GM12878 (cell line): ENCODE measurements around the gene TTLL6. TPM values are rescaled to one million over a fixed set of nuclear protein-coding genes. Genes with fewer than 3 reads are reported as not detected.

Experiments
- ATAC-seq: fragments of 200-7000 bp; cut with Tn5 transposase; 3 replicates; pipeline ENCODE4 v1.9.1; 2020; ENCODE audit warnings: mild to moderate bottlenecking, moderate library complexity
- BruUV-seq: library from RNA; stranded (reverse); fragments of 400-500 nt; replicated peaks from 2 replicates; lab custom pipeline; 2021; lab: Mats Ljungman, UMichigan
- CTCF ChIA-PET: fragments of 300-600 bp; sonication (Branson Sonifier 250); formaldehyde crosslinking; extraction: SDS; loops from one replicate; lab custom pipeline; 2021; ENCODE audit warnings: inconsistent platforms; lab: Yijun Ruan, JAX
- POLR2A ChIA-PET: fragments of 350-600 bp; formaldehyde crosslinking; extraction: SDS; loops from one replicate; lab custom pipeline; 2021; ENCODE audit warnings: inconsistent platforms; lab: Charles Lee
- RAD21 ChIA-PET: fragments of 300-600 bp; sonication (Branson Sonifier 250); formaldehyde crosslinking; loops from one replicate; lab custom pipeline; 2023; ENCODE audit warnings: antibody characterized with exemption; ENCODE audit not compliant: unreplicated experiment; lab: Charles Lee
- SMC1A ChIA-PET: fragments of 300-600 bp; sonication (Branson Sonifier 250); formaldehyde crosslinking; loops from one replicate; lab custom pipeline; 2023; ENCODE audit not compliant: unreplicated experiment, uncharacterized antibody; lab: Charles Lee
- DNase-seq: peaks from one replicate; pipeline ENCODE4 v3.0.0-alpha.2; 2011; ENCODE audit warnings: low read depth, low spot score
- FAIRE-seq: peaks from 3 replicates; lab custom pipeline; 2011; peaks lifted over from hg19 to GRCh38; lab: Jason Lieb, UNC
- H2AFZ ChIP-seq: 2 replicates; pipeline ENCODE4 v1.6.0; 2011; ENCODE audit warnings: low read depth, low read length, control low read depth; ENCODE audit not compliant: control insufficient read depth
- H3K27ac ChIP-seq: 2 replicates; pipeline ENCODE4 v1.5.1; 2011; ENCODE audit warnings: control low read depth; ENCODE audit not compliant: control insufficient read depth, insufficient read depth
- H3K27me3 ChIP-seq, 2 experiments: replicated peaks in 1 of 2; 2 replicates each; pipeline versions ENCODE4 v1.6.0 to v1.6.1; 2011; ENCODE audit warnings: low read length in 1 of 2; ENCODE audit not compliant: control insufficient read depth in 2 of 2, insufficient read depth in 2 of 2
- H3K36me3 ChIP-seq, 2 experiments: 2 replicates each; pipeline ENCODE4 v1.5.1; 2011; ENCODE audit warnings: low read length in 1 of 2; ENCODE audit not compliant: control insufficient read depth in 2 of 2, insufficient read depth in 2 of 2
- H3K4me1 ChIP-seq: 2 replicates; pipeline ENCODE4 v1.6.1; 2011; ENCODE audit warnings: mild to moderate bottlenecking, low read length, moderate library complexity, mixed read lengths; ENCODE audit not compliant: control insufficient read depth, insufficient read depth
- H3K4me2 ChIP-seq: 2 replicates; pipeline ENCODE4 v1.6.0; 2011; ENCODE audit warnings: control low read depth; ENCODE audit not compliant: control insufficient read depth, insufficient read depth
- H3K4me3 ChIP-seq: fragments of 200-600 bp; sonication (generic); 2 replicates; pipeline ENCODE4 v1.5.1; 2016
- H3K79me2 ChIP-seq: 2 replicates; pipeline ENCODE4 v1.6.0; 2011; ENCODE audit warnings: low read length; ENCODE audit not compliant: control insufficient read depth, insufficient read depth
- H3K9ac ChIP-seq: 2 replicates; pipeline ENCODE4 v1.8.0; 2011; ENCODE audit warnings: low read length, control low read depth, mixed read lengths; ENCODE audit not compliant: control insufficient read depth, insufficient read depth
- H3K9me3 ChIP-seq: replicated peaks from 3 replicates; pipeline ENCODE4 v1.5.1; 2011; ENCODE audit warnings: mild to moderate bottlenecking, low read length; ENCODE audit not compliant: control insufficient read depth, insufficient read depth
- H4K20me1 ChIP-seq: 2 replicates; pipeline ENCODE4 v1.6.0; 2011; ENCODE audit not compliant: control insufficient read depth, insufficient read depth
- CTCF ChIP-seq, 3 experiments: IDR thresholded peaks in 2 of 3; conservative IDR thresholded peaks in 1 of 3; 2 replicates each; pipeline ENCODE4 v1.5.1; 2011; ENCODE audit warnings: low read depth in 3 of 3, low read length in 3 of 3, mild to moderate bottlenecking in 3 of 3, control low read depth in 2 of 3, moderate library complexity in 2 of 3, inconsistent platforms in 1 of 3, mixed read lengths in 1 of 3; ENCODE audit not compliant: control insufficient read depth in 2 of 3, insufficient read depth in 1 of 3; ENCODE audit errors: extremely low read depth in 1 of 3
- JUND ChIP-seq: IDR thresholded peaks from 2 replicates; pipeline ENCODE4 v1.6.1; 2012; ENCODE audit warnings: low read depth, mild to moderate bottlenecking, low read length, improper control_type of control experiment, moderate library complexity
- PAX5 ChIP-seq: IDR thresholded peaks from 2 replicates; pipeline ENCODE4 v1.6.1; 2011; ENCODE audit warnings: low read depth, low read length, borderline replicate concordance
- POU2F2 ChIP-seq: IDR thresholded peaks from 3 replicates; pipeline ENCODE4 v1.6.1; 2011; ENCODE audit warnings: low read depth, mild to moderate bottlenecking, low read length, borderline replicate concordance
- SKIL ChIP-seq: fragments of 450-650 bp; IDR thresholded peaks from 2 replicates; pipeline ENCODE4 v1.6.1; 2017; ENCODE audit warnings: mild to moderate bottlenecking, low read depth, inconsistent platforms; ENCODE audit not compliant: poor library complexity, severe bottlenecking
- SPI1 ChIP-seq: IDR thresholded peaks from 2 replicates; pipeline ENCODE4 v1.6.1; 2011; ENCODE audit warnings: low read depth, mild to moderate bottlenecking, low read length, moderate library complexity, borderline replicate concordance; ENCODE audit not compliant: insufficient read depth
- ZNF24 ChIP-seq: fragments of 450-650 bp; IDR thresholded peaks from 2 replicates; pipeline ENCODE4 v1.6.1; 2017; ENCODE audit warnings: antibody characterized with exemption, mild to moderate bottlenecking
- ZNF384 ChIP-seq: IDR thresholded peaks from 2 replicates; pipeline ENCODE4 v1.6.1; 2012; ENCODE audit warnings: low read depth, mild to moderate bottlenecking, low read length, improper control_type of control experiment, borderline replicate concordance
- WGBS: methylation state at CpG from one replicate; pipeline ENCODE4 v1.1.6; 2016; ENCODE audit warnings: low lambda C conversion rate; ENCODE audit not compliant: insufficient replicate concordance, insufficient coverage; ENCODE audit errors: missing lambda C conversion rate; 5-methylcytosine and 5-hydroxymethylcytosine counted together
- in situ Hi-C: fragments of 300-500 bp; cut with MboI; formaldehyde crosslinking; loops from 9 replicates; pipeline ENCODE4 v1.14.3; 2018; ENCODE audit warnings: mixed read lengths
- intact Hi-C: fragments of 100-400 bp; cut with micrococcal nuclease; formaldehyde crosslinking; loops from one replicate; pipeline ENCODE4 v1.14.2; 2022; ENCODE audit not compliant: unreplicated experiment
- polyA plus RNA-seq, 11 experiments: library from polyadenylated mRNA; depleted of rRNA in 4 of 11; unstranded in 6 of 11; stranded (reverse) in 5 of 11; fragments of >200 nt; fragmentation: Nextera tagmentation in 4 of 11; fragmentation: Illumina TruSeq in 1 of 11; extraction: Ambion mirVana in 4 of 11; extraction: Trizol in 1 of 11; gene quantifications; 1 replicate in 1 of 11; 2 replicates in 10 of 11; pipeline versions ENCODE4 v1.2.1 to v1.2.3, GENCODE V29; 2011 to 2016; ENCODE audit warnings: inconsistent platforms in 2 of 11, missing spikeins in 2 of 11, low read depth in 1 of 11
- total RNA-seq, 4 experiments: library from RNA; depleted of rRNA in 3 of 4; stranded (reverse); fragments of >200 nt in 3 of 4; fragmentation: Illumina TruSeq in 1 of 4; extraction: Trizol in 1 of 4; gene quantifications; 2 replicates each; pipeline versions ENCODE4 v1.2.1 to v1.2.3, GENCODE V29; 2013 to 2021

TTLL6 gene
- total and polyA plus RNA-seq, 10 of the 15 experiments (the other 5 are each of a cell fraction or from before 2014, with no cell fraction given): 0.06 to 0.36 (median 0.13) TPM; not detected in 4

GRCh38 chr17:48856122-48856821 is 39.2 kb upstream of the TTLL6 start:
- Histone ChIP-seq H3K4me2 (no peak overlapping the region), H3K4me3 (no peak overlapping the region), H3K79me2 (no peaks in the 10 kb centered on the region), H3K27ac (no peak overlapping the region), H3K4me1 (no peaks in the 10 kb centered on the region), H3K36me3 (peaks cover 3 to 9% of the 10 kb centered on the region in 2 experiments; a peak in 3 of 4 replicates), H3K9me3 (no peaks in the 10 kb centered on the region), H2AFZ (no peak overlapping the region), H4K20me1 (no peaks in the 10 kb centered on the region), H3K9ac (no peak overlapping the region), H3K27me3 (no peaks in the 10 kb centered on the region)
- intact Hi-C loops: no loop called here
- POLR2A ChIA-PET: interaction anchor here (0.5 kb wide), 1 partner anchor 32 kb away, joined by 5 read pairs; no protein-coding TSS in a partner anchor
- CTCF ChIA-PET: interaction anchor here (0.7 kb wide), 1 partner anchor 51 kb away, joined by 3 read pairs; no protein-coding TSS in a partner anchor
- no peak for ATAC-seq
- FAIRE-seq: no peak
- peak; percentile 95 for TF ChIP-seq ZNF24
- no peak for TF ChIP-seq SPI1
- TF ChIP-seq POU2F2: no peak
- BruUV-seq: no TSS peak
- in situ Hi-C loops: no loop called here
- no peak for DNase-seq
- SMC1A ChIA-PET: interaction anchor here (0.6 to 1.5 kb wide), 3 partner anchors 13 to 23 kb away, joined by 3 to 6 read pairs (median 3); no protein-coding TSS in a partner anchor
- WGBS: 27% methylated on average over 3 of the region's 3 CpGs
- RAD21 ChIA-PET: interaction anchor here (0.6 to 1.3 kb wide), 2 partner anchors 16 to 22 kb away, joined by 3 to 4 read pairs; no protein-coding TSS in a partner anchor

- RAD21 ChIA-PET: interaction anchor here (1.3 kb wide), 1 partner anchor 21 kb away, joined by 4 read pairs; no protein-coding TSS in a partner anchor
- intact Hi-C loops (no loop called here), in situ Hi-C loops (no loop called here)
- H2AFZ ChIP-seq: no peak overlapping the region
- ATAC-seq: no peak
- H3K9ac ChIP-seq: no peak overlapping the region
- H3K79me2 ChIP-seq: no peaks in the 10 kb centered on the region
- BruUV-seq: TSS peak; percentile 43
- POLR2A ChIA-PET: interaction anchor here (0.6 kb wide), 1 partner anchor 144 kb away, joined by 3 read pairs; no protein-coding TSS in a partner anchor
- no peak for TF ChIP-seq CTCF (IDR thresholded peaks at IDR 0.05 in 2 of 3, conservative IDR thresholded peaks at IDR 0.05 in 1 of 3; ENCODE audit: control insufficient read depth in 2 of 3, extremely low read depth in 1 of 3, insufficient read depth in 1 of 3, low read depth in 3 of 3, low read length in 3 of 3)
- TF ChIP-seq JUND: no peak
- no peak for TF ChIP-seq ZNF24
- TF ChIP-seq SPI1: peak; percentile 40; the same call in 1 of the 2 replicates
- no peak for TF ChIP-seq PAX5
- TF ChIP-seq ZNF384: no peak
- no peak for TF ChIP-seq SKIL
- TF ChIP-seq, all 136 proteins: peak for 1
- FAIRE-seq (no peak), DNase-seq (no peak)
- H3K4me2 ChIP-seq: no peak overlapping the region
- no peaks in the 10 kb centered on the region for H3K27me3 ChIP-seq
- no peaks in the 10 kb centered on the region for H3K9me3 ChIP-seq
- ChIA-PET CTCF (interaction anchor here (0.5 to 1.0 kb wide), 3 partner anchors 11 to 629 kb away, joined by 3 to 4 read pairs (median 3); no protein-coding TSS in a partner anchor), SMC1A (interaction anchor here (0.9 to 1.5 kb wide), 4 partner anchors 14 to 50 kb away, joined by 3 to 6 read pairs (median 4); no protein-coding TSS in a partner anchor)
- no peak overlapping the region for H3K4me3 ChIP-seq
- no peaks in the 10 kb centered on the region for H3K4me1 ChIP-seq
- 81% methylated on average over 7 of the region's 7 CpGs for WGBS
- H3K36me3 ChIP-seq: peaks cover 2 to 3% of the 10 kb centered on the region in 2 experiments; a peak in 2 of 4 replicates
- H3K27ac ChIP-seq: no peak overlapping the region
- no peaks in the 10 kb centered on the region for H4K20me1 ChIP-seq
These were observed 37.9 kb upstream of the TTLL6 start for GRCh38 chr17:48854774-48855476.
